C4-2B (cell line): Measurements from ENCODE around the gene MRGPRX1.

Experiments used
- ZFX ChIP-seq: fragments of 450-650 bp; IDR thresholded peaks from 2 replicates; pipeline ENCODE4 v1.6.1; 2017
- TF ChIP-seq, protein P1 (sequence below): fragments of 450-650 bp; conservative IDR thresholded peaks from 2 replicates; pipeline ENCODE4 v1.5.1; 2017; ENCODE audit warnings: mild to moderate bottlenecking

GRCh38 chr11:18986744-18987143 is 47.5 kb upstream of the MRGPRX1 start:
- TF ChIP-seq, protein P1, sequence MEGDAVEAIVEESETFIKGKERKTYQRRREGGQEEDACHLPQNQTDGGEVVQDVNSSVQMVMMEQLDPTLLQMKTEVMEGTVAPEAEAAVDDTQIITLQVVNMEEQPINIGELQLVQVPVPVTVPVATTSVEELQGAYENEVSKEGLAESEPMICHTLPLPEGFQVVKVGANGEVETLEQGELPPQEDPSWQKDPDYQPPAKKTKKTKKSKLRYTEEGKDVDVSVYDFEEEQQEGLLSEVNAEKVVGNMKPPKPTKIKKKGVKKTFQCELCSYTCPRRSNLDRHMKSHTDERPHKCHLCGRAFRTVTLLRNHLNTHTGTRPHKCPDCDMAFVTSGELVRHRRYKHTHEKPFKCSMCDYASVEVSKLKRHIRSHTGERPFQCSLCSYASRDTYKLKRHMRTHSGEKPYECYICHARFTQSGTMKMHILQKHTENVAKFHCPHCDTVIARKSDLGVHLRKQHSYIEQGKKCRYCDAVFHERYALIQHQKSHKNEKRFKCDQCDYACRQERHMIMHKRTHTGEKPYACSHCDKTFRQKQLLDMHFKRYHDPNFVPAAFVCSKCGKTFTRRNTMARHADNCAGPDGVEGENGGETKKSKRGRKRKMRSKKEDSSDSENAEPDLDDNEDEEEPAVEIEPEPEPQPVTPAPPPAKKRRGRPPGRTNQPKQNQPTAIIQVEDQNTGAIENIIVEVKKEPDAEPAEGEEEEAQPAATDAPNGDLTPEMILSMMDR, result no peak
- TF ChIP-seq ZFX, result no peak
